ENCODE data around the gene PGRMC2.

DNA sequence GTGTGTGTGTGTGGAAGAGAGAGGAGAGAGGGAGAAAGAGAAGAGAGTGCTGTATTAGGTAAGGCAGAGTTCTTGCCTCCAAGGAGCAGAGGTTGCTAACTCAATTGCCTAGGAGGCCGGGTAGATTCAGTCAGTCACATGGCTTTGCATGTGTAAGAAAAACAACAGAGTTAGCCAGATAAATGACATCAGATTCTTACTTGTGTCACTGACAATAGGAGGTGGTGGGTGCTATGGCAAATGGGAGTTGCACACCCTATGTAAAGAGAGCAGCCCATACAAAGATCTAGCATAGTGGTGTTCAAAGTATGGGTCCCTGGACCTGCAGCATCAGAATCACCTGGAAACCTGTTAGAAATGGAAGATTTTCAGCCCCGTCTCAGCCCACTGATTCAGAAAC is 14.4 kb upstream of the PGRMC2 start:
- TF ChIP-seq, protein P1, sequence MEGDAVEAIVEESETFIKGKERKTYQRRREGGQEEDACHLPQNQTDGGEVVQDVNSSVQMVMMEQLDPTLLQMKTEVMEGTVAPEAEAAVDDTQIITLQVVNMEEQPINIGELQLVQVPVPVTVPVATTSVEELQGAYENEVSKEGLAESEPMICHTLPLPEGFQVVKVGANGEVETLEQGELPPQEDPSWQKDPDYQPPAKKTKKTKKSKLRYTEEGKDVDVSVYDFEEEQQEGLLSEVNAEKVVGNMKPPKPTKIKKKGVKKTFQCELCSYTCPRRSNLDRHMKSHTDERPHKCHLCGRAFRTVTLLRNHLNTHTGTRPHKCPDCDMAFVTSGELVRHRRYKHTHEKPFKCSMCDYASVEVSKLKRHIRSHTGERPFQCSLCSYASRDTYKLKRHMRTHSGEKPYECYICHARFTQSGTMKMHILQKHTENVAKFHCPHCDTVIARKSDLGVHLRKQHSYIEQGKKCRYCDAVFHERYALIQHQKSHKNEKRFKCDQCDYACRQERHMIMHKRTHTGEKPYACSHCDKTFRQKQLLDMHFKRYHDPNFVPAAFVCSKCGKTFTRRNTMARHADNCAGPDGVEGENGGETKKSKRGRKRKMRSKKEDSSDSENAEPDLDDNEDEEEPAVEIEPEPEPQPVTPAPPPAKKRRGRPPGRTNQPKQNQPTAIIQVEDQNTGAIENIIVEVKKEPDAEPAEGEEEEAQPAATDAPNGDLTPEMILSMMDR (IDR thresholded peaks at IDR 0.05), result no peak
- TF ChIP-seq POLR2A (IDR thresholded peaks at IDR 0.05), result no peak

Measured in body of pancreas (tissue), 4 donors.